Thoracic aorta (tissue), 2 donors: ENCODE data around the gene CAPN5. TPM values are rescaled to one million over a fixed set of nuclear protein-coding genes. Genes with fewer than 3 reads are reported as not detected.

ENCODE experiments used
- ATAC-seq: fragments of 150-250 bp; one replicate; pipeline ENCODE4 v1.8.0; 2017; ENCODE audit warnings: low read depth; ENCODE audit not compliant: insufficient number of reproducible peaks, low FRiP score
- DNase-seq: peaks from one replicate; pipeline ENCODE4 v3.0.0-alpha.2; 2020; ENCODE audit warnings: low spot score
- H3K27ac ChIP-seq, 2 donors: fragments of 200-600 bp; sonication (generic); 1 replicate in 1 of 2; 2 replicates in 1 of 2; pipeline ENCODE4 v1.5.1; 2016; ENCODE audit warnings: mild to moderate bottlenecking in 2 of 2, moderate library complexity in 2 of 2
- H3K27me3 ChIP-seq: fragments of 200-600 bp; sonication (generic); replicated peaks from 2 replicates; pipeline ENCODE4 v1.6.0; 2016; ENCODE audit warnings: mild to moderate bottlenecking; ENCODE audit not compliant: insufficient read depth
- H3K36me3 ChIP-seq: fragments of 200-600 bp; sonication (generic); one replicate; pipeline ENCODE4 v1.5.1; 2016
- H3K4me1 ChIP-seq, 2 donors: fragments of 200-600 bp; sonication (generic); 1 replicate in 1 of 2; 2 replicates in 1 of 2; pipeline versions ENCODE4 v1.5.1 to v1.6.0; 2016; ENCODE audit warnings: low read depth in 2 of 2, mild to moderate bottlenecking in 1 of 2; ENCODE audit not compliant: control insufficient read depth in 1 of 2
- H3K4me3 ChIP-seq: fragments of 200-600 bp; sonication (generic); 2 replicates; pipeline ENCODE4 v1.5.1; 2016; ENCODE audit warnings: mild to moderate bottlenecking
- H3K9me3 ChIP-seq: fragments of 200-600 bp; sonication (generic); 2 replicates; pipeline ENCODE4 v1.5.1; 2016
- CTCF ChIP-seq: fragments of 200-600 bp; sonication (generic); IDR thresholded peaks from one replicate; pipeline ENCODE4 v1.5.1; 2019; ENCODE audit warnings: antibody characterized with exemption
- total RNA-seq, 2 donors: library from RNA; depleted of rRNA; stranded (reverse); fragments of >200 nt; gene quantifications; one replicate each; pipeline versions ENCODE4 v1.1.0 to v1.2.3, GENCODE V29; 2016

CAPN5 gene
- total RNA-seq, 2 donors from 2014 or later: 9.5 to 20.8 TPM

GRCh38 chr11:77026221-77026620, 40.5 kb upstream of the CAPN5 start:
- no peak for ATAC-seq
- H3K27ac ChIP-seq: no peak overlapping the region
- no peaks in the 10 kb centered on the region for H3K36me3 ChIP-seq
- no peaks in the 10 kb centered on the region for H3K27me3 ChIP-seq
- H3K4me3 ChIP-seq: no peak overlapping the region
- no peak for DNase-seq
- no peak for TF ChIP-seq CTCF
- no peaks in the 10 kb centered on the region for H3K4me1 ChIP-seq
- no peaks in the 10 kb centered on the region for H3K9me3 ChIP-seq

- Histone ChIP-seq H3K36me3 (no peaks in the 10 kb centered on the region), H3K27me3 (no peaks in the 10 kb centered on the region), H3K4me3 (no peak overlapping the region), H3K27ac (no peak overlapping the region), H3K4me1 (no peaks in the 10 kb centered on the region), H3K9me3 (no peaks in the 10 kb centered on the region)
- DNase-seq (no peak), ATAC-seq (no peak)
- TF ChIP-seq CTCF: no peak
Observed at GRCh38 chr11:77026743-77027142, 40.0 kb upstream of the CAPN5 start.

- Histone ChIP-seq H3K27ac (no peak overlapping the region), H3K36me3 (no peaks in the 10 kb centered on the region), H3K4me3 (no peak overlapping the region), H3K27me3 (no peaks in the 10 kb centered on the region), H3K4me1 (no peaks in the 10 kb centered on the region), H3K9me3 (no peaks in the 10 kb centered on the region)
- no peak for TF ChIP-seq CTCF
- ATAC-seq (no peak), DNase-seq (no peak)
Observed at GRCh38 chr11:77027275-77027674, 39.5 kb upstream of the CAPN5 start.

GRCh38 chr11:77029829-77030228, 36.9 kb upstream of the CAPN5 start:
- no peaks in the 10 kb centered on the region for H3K36me3 ChIP-seq
- H3K4me3 ChIP-seq: no peak overlapping the region
- no peak for ATAC-seq
- no peak overlapping the region for H3K27ac ChIP-seq
- no peak for TF ChIP-seq CTCF
- no peaks in the 10 kb centered on the region for H3K27me3 ChIP-seq
- H3K4me1 ChIP-seq: no peaks in the 10 kb centered on the region
- DNase-seq: no peak
- H3K9me3 ChIP-seq: no peaks in the 10 kb centered on the region

- Histone ChIP-seq H3K4me1 (no peaks in the 10 kb centered on the region), H3K27me3 (no peaks in the 10 kb centered on the region), H3K36me3 (no peaks in the 10 kb centered on the region), H3K9me3 (no peaks in the 10 kb centered on the region), H3K27ac (no peak overlapping the region), H3K4me3 (no peak overlapping the region)
- ATAC-seq (no peak), DNase-seq (no peak)
- no peak for TF ChIP-seq CTCF
Observed at GRCh38 chr11:77030834-77031414, 35.8 kb upstream of the CAPN5 start.
